MV-4-11 (cell line): Measurements from ENCODE around the gene ACTN1.

Experiments
- DNase-seq: peaks from one replicate; lab custom pipeline; 2025; lab: John Stamatoyannopoulos, UW

Gene ACTN1

GRCh38 chr14:68888883-68889282 is 90.2 kb downstream of the ACTN1 start:
- DNase-seq = no peak

- DNase-seq = no peak
Observed at GRCh38 chr14:68888025-68888850, 90.9 kb downstream of the ACTN1 start.

GRCh38 chr14:68886109-68886434 is 93.0 kb downstream of the ACTN1 start:
- no peak for DNase-seq

GRCh38 chr14:68885226-68886108 is 93.6 kb downstream of the ACTN1 start:
- no peak for DNase-seq

- no peak for DNase-seq
Observed at GRCh38 chr14:68884031-68885030, 94.8 kb downstream of the ACTN1 start.

- no peak for DNase-seq
Observed at GRCh38 chr14:68882235-68882634, 96.9 kb downstream of the ACTN1 start.

GRCh38 chr14:68881396-68881795 is 97.7 kb downstream of the ACTN1 start:
- DNase-seq = no peak

GRCh38 chr14:68880581-68881105 is 98.5 kb downstream of the ACTN1 start:
- no peak for DNase-seq

GRCh38 chr14:68879841-68880575 is 99.1 kb downstream of the ACTN1 start:
- DNase-seq = no peak

- DNase-seq = no peak
Observed at GRCh38 chr14:68879321-68879781, 99.8 kb downstream of the ACTN1 start.

GRCh38 chr14:68878908-68879307 is 100.2 kb downstream of the ACTN1 start:
- DNase-seq = no peak

- DNase-seq = no peak
Observed at GRCh38 chr14:68877993-68878575, 101.0 kb downstream of the ACTN1 start.

- no peak for DNase-seq
Observed at GRCh38 chr14:68876976-68877375, 102.1 kb downstream of the ACTN1 start.

GRCh38 chr14:68874746-68875155 is 104.4 kb downstream of the ACTN1 start:
- no peak for DNase-seq

- DNase-seq = no peak
Observed at GRCh38 chr14:68873376-68873775, 105.7 kb downstream of the ACTN1 start.

- DNase-seq = no peak
Observed at GRCh38 chr14:68871392-68871791, 107.7 kb downstream of the ACTN1 start.

GRCh38 chr14:68866991-68867533 is 112.0 kb downstream of the ACTN1 start:
- no peak for DNase-seq

GRCh38 chr14:68865542-68865941 is 113.6 kb downstream of the ACTN1 start:
- DNase-seq = no peak

- peak; percentile 37 for DNase-seq
Observed at GRCh38 chr14:68864361-68864750, 114.7 kb downstream of the ACTN1 start.
